ENCODE results near the gene JUNB.

GRCh38 chr19:12764698-12765097 lies 26.6 kb upstream of the JUNB start:
- TF ChIP-seq EP300 (IDR thresholded peaks at IDR 0.05; ENCODE audit: low read depth): no peak
- TF ChIP-seq CTCF (IDR thresholded peaks at IDR 0.05): no peak

Data from transverse colon (tissue), 3 donors.